Left ventricle myocardium inferior (tissue), 1 donor: ENCODE results near the gene PTGIS. TPM values are rescaled to one million over a fixed set of nuclear protein-coding genes. Genes with fewer than 3 reads are reported as not detected.

Experiments
- DNase-seq: peaks from one replicate; pipeline ENCODE4 v3.0.0-alpha.2; 2020
- H3K27ac ChIP-seq: fragments of 200-600 bp; replicated peaks from 2 replicates; pipeline ENCODE4 v1.8.0; 2021
- H3K27me3 ChIP-seq: fragments of 200-600 bp; 2 replicates; pipeline ENCODE4 v1.8.0; 2021; ENCODE audit warnings: low read depth
- H3K36me3 ChIP-seq: fragments of 200-600 bp; 2 replicates; pipeline ENCODE4 v1.8.0; 2021
- H3K4me1 ChIP-seq: fragments of 200-600 bp; 2 replicates; pipeline ENCODE4 v1.8.0; 2021
- H3K4me3 ChIP-seq: fragments of 200-600 bp; 2 replicates; pipeline ENCODE4 v1.8.0; 2021; ENCODE audit warnings: mild to moderate bottlenecking, moderate library complexity
- H3K9me3 ChIP-seq: fragments of 200-600 bp; replicated peaks from 2 replicates; pipeline ENCODE4 v1.8.0; 2021
- CTCF ChIP-seq: fragments of 200-600 bp; IDR thresholded peaks from 2 replicates; pipeline ENCODE4 v1.8.0; 2021; ENCODE audit warnings: antibody characterized with exemption, mild to moderate bottlenecking, borderline replicate concordance
- intact Hi-C: fragments of 100-400 bp; cut with micrococcal nuclease; formaldehyde crosslinking; loops from one replicate; pipeline ENCODE4 v1.11.0; 2022
- total RNA-seq: library from RNA; stranded (reverse); fragmentation: NEBNext Ultra II Directional; extraction: Animal tissue kit (Norgen Biotek cat#: 25700); gene quantifications from one replicate; pipeline ENCODE4 v1.2.1, GENCODE V29; 2021
- donor health status: DM: no; HTN: yes; CAD: no; lungs with severe emphysema.

The PTGIS gene
- total RNA-seq, 1 donor from 2014 or later, result 26.3 TPM

- Histone ChIP-seq H3K27me3 (peaks cover 37% of the 10 kb centered on the region), H3K4me3 (no peak overlapping the region), H3K9me3 (no peaks in the 10 kb centered on the region), H3K36me3 (no peaks in the 10 kb centered on the region), H3K27ac (no peak overlapping the region), H3K4me1 (no peaks in the 10 kb centered on the region)
- no peak for DNase-seq
- TF ChIP-seq CTCF, result no peak
- intact Hi-C loops, result no loop called here
Measured at GRCh38 chr20:49466114-49466912, 101.6 kb downstream of the PTGIS start.

DNA sequence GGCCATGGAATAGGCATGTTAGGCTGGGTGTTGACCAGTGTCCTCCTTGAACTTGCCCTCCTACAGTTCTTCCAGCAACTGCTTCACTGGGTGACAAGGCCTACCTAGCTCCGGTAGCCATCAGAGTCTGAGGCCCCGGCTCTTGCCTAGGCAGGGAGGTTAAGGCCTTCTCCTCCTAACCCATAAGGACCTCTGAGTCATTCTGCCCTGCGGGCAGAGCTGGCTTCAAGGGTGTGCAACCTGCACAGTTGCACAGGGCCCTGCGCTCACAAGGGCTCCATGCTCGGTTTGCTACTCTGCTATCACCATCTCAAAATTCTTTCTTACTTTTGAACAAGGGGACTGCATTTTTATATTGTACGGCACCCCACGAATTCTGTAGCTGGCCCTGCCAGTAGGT, 103.4 kb downstream of the PTGIS start:
- Histone ChIP-seq H3K4me3 (no peak overlapping the region), H3K27me3 (peaks cover 23% of the 10 kb centered on the region), H3K36me3 (no peaks in the 10 kb centered on the region), H3K27ac (no peak overlapping the region), H3K4me1 (no peaks in the 10 kb centered on the region), H3K9me3 (no peaks in the 10 kb centered on the region)
- DNase-seq, result no peak
- no peak for TF ChIP-seq CTCF
- intact Hi-C loops, result no loop called here

DNA sequence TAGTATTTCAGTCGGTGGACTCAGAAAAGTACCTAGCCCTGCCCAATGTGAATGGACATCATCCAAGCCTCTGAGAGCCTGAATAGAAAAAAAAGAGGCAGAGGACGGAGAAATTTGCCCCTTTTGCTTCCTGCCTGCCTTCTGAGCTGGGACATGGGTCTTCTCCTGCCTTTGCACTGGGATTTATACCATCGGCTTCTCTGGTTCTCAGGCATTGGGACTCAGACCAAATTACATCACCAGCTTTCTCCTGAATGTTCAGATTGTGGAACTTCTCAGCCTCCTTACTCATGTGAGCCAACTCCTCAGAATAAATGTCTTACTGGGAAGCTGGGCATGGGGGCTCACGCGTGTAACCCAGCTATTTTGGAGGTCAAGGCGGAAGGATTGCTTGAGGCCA, 105.3 kb downstream of the PTGIS start:
- H3K27me3 ChIP-seq, result peaks cover 6% of the 10 kb centered on the region
- no peaks in the 10 kb centered on the region for H3K36me3 ChIP-seq
- intact Hi-C loops, result no loop called here
- H3K9me3 ChIP-seq, result no peaks in the 10 kb centered on the region
- no peak for TF ChIP-seq CTCF
- H3K4me1 ChIP-seq, result no peaks in the 10 kb centered on the region
- no peak overlapping the region for H3K27ac ChIP-seq
- no peak for DNase-seq
- H3K4me3 ChIP-seq, result no peak overlapping the region

- Histone ChIP-seq H3K9me3 (no peaks in the 10 kb centered on the region), H3K36me3 (no peaks in the 10 kb centered on the region), H3K4me3 (no peak overlapping the region), H3K27ac (no peak overlapping the region), H3K27me3 (peaks cover 4% of the 10 kb centered on the region), H3K4me1 (no peaks in the 10 kb centered on the region)
- DNase-seq, result no peak
- no peak for TF ChIP-seq CTCF
- intact Hi-C loops, result no loop called here
Measured at GRCh38 chr20:49461894-49462620, 105.9 kb downstream of the PTGIS start.

GRCh38 chr20:49460916-49461315, 107.0 kb downstream of the PTGIS start:
- Histone ChIP-seq H3K9me3 (no peaks in the 10 kb centered on the region), H3K36me3 (no peaks in the 10 kb centered on the region), H3K27ac (no peak overlapping the region), H3K4me3 (no peak overlapping the region), H3K4me1 (no peaks in the 10 kb centered on the region), H3K27me3 (peaks cover 10% of the 10 kb centered on the region)
- intact Hi-C loops, result no loop called here
- no peak for TF ChIP-seq CTCF
- DNase-seq, result no peak
